Measurements from ENCODE around the gene ARFRP1.

- no peak for TF ChIP-seq SMAD3 (CRISPR knock-in tag; IDR thresholded peaks at IDR 0.05; ENCODE audit: borderline replicate concordance)
- no peak for TF ChIP-seq ZBTB43 (CRISPR knock-in tag; IDR thresholded peaks at IDR 0.05)
- no peak for TF ChIP-seq CTCF (IDR thresholded peaks at IDR 0.05)
Measured at GRCh38 chr20:63688228-63689045, 19.3 kb downstream of the ARFRP1 start.
